GM21447 (cell line): ENCODE results near the gene WBP2.

ENCODE experiments used
- ATAC-seq: cut with Tn5 transposase; IDR thresholded peaks from one replicate; pipeline ENCODE4 v1.9.1; 2021; ENCODE audit not compliant: unreplicated experiment

Gene WBP2

DNA sequence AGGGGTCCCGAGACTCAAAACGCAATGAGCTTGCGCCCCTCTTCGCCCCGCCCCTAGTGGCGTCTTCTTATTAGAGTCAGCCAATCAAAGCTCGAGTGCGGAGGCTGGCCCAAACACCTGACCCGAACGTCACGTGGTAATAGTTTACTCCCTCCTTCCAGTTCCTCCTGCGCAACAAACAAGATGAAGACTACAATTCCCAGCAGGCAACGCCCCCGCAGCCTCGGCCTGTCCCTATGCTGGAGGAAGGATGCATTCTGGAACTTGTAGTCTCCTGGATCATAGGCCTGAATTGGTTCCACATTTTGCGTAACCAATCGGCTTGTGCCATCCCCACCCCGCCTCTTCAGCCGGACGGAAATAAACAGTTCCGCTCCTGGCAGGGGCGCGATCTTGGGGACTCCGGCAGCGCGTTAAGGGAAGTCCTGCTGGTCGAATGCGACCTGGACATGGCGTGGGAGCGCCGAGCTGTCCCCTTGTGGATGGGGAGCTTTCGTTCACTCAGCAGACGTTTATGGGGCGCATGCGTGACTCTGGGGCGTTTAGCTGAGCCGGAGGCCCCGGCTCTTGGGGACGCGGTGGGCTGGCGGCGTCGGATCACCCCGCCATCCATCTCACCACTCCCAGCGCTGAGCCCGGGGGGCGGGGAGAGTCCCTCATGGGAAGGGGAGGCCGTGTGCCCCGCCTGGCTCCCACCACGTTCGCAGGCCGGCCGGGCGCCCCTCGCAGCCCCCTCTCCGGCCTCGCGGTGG lies at the start of gene WBP2:
Gene WBP2, minus strand, starts transcription at position 26 of the 752 bp plus-strand sequence. CDS start 38 bp downstream, outside the sequence.
- ATAC-seq: peak; percentile 80

- ATAC-seq: no peak
Measured at GRCh38 chr17:75902406-75902805, 47.3 kb upstream of the WBP2 start.

DNA sequence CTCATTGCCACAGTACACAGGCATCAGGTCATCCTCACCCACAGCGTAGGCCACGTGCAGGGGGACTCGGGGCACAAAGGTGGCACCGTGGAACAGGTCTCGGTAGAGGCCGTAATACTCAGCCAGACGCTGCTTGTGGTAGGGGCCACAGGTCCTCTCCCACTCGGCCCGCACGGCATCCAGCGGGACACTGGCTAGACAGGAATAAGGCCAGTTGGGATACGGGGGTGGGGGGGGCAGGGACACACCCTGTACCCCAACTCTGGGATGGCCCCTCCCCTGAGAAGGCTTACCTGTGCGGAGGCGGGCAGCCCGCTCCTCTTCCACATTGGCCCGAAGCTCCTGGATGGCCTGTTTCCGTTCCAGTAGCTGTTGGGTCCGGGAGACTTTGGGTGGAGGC lies 46.6 kb upstream of the WBP2 start:
- ATAC-seq: no peak

DNA sequence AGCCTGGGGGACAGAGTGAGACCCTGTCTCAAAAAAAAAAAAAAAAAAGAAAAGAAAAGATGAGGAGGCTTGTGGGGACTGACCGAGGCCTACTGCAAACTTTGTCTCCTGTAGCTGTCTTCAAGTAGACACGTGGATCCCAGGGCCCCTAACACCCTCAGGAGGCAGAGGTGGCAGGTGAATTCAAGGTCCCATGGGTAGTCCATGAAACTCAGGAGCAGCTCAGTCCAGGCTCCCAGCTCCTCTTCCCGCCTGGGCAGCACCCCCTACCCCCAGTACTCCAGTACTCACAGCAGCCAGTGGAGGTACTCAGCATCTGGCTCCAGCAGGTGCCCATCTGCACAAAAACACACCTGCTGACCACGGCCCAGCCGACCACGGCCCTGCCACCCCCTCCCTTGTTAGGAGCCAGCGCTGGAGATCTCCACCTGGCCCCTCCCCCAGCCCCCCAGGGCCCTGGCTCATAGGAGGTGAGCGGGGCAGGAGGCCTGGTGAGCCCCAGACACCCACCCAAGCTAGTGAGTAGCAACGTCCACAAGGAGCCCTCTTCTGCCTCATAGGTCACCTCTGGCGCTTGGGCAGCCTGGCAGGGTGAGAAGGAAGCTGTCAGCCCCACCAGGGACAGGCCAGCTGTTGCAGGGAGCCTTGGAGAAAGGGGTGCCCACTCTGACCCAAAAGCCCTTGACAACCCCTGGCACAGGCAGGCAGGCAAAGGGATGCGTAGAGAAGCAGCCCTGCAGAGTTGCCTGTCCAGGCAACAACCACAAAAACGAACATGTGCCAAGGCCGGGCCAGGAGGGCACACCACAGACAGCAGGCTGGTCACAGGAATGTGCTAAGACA lies 45.8 kb upstream of the WBP2 start:
- ATAC-seq: no peak

GRCh38 chr17:75899767-75900468 lies 44.8 kb upstream of the WBP2 start:
- no peak for ATAC-seq

DNA sequence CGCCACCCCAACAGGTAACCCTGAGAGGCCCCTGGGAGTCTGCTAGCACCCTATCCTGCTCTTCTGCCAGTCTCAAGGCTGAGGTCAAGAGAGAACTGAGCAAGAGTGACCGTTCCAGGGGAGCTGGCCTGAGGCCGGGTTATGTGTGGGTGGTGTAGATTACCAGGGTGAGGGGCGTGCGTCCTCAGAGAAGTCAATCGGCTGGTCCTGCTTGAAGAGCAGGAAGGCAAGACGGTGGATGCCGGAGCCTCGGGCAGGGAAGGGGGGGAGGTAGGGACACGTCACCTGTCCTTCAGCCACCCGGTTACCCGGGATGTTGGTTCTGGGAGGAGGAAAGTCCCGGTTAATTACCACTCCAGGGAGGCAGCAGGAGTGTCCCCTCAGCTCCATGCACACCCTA lies 44.2 kb upstream of the WBP2 start:
- ATAC-seq: no peak

- no peak for ATAC-seq
Measured at GRCh38 chr17:75898791-75899190, 43.7 kb upstream of the WBP2 start.

DNA sequence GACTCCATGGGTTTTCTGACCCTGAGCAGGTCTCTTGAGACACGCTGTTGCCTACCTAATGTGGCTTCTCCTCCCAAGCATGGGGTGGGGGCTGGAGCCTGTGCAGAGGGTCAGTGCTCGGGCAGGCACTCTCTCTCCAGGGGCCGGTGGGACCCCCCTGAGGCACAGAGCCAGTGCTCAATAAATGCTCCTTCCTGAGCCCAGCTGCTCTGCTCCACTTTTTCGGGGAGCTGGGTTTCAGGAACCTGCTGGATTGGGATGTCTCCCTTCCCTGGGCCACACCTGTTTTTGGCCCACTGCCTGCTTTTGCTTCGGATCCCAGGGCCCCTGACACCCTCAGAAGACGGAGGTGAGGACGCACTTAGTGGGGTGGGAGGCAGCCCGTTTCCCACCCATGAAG lies 42.9 kb upstream of the WBP2 start:
- no peak for ATAC-seq

GRCh38 chr17:75897160-75898019 lies 42.3 kb upstream of the WBP2 start:
- no peak for ATAC-seq

DNA sequence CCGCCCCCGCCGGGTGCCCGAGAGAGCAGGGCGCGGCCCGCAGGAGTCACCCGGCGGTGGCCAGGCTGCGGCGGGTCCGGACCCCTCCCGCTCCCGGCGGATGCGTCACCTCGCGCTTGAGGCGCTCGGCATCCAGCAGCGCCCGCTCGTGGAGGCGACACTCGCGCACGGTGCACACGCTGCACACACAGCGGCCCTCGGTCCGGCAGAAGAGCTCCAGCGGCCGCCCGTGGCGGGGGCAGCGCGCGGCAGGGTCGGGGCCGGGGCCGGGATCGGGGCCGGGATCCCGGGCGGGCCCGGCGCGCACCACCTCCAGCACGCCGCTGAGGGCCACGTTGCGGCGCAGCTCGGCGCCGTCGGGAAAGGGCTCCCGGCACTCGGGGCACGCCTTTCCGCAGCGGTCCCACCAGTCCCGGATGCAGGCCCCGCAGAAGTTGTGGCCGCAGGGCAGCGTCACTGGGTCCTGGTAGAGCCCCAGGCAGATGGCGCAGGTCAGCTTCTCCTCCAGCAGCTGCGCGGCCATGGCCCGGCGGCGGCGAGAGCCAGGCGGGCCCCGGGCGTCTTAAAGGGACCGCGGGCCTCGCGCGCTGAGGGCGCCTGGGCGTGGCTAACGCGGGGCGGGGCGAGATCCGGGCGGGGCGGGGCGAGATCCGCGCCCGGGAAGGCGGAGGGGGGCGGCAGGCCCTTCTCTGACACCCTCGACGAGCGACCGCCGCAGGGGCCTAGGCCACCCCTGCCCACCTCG lies 41.5 kb upstream of the WBP2 start, which contains the start of gene TRIM65:
Gene TRIM65, minus strand, starts transcription at position 537 of the 745 bp plus-strand sequence. Its CDS starts 14 bp downstream, at position 523.
- peak; percentile 62 for ATAC-seq

DNA sequence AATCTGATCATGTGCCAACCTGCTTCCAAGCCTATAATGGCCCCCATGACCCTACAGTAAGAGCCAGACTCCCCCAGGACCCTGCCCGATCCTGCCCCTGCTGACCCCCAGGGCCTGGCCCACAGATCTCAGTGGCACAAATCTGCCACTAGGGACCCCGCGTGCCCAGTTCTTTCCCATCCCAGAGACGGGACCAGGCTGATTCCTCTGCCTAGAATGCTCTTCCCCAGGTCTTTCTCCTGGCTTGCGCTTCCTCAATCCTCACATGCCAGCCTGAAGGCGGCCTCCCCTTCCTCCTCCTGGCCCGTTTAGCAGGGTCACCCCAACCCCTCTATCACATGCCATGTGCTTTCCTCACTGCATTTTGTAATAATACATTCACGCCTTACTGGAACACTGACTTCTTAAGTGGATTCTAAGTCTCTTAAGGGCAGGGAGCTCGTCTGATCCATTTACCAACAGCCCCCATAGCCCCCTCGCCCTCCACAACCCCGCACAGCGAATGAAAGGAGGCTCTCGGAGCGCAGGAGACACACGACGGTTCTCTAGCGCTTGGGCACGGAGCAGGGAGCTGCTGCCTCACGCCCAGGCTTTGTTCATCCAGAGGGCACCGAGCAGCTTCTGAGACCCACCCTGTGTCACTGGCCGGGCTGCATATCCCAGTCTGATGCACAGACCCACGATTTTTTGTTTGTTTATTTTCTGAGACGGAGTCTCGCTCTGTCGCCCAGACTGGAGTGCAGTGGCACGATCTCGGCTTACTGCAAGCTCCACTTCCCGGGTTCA lies 40.4 kb upstream of the WBP2 start:
- ATAC-seq: no peak

- ATAC-seq: no peak
Measured at GRCh38 chr17:75894049-75894733, 39.1 kb upstream of the WBP2 start.

DNA sequence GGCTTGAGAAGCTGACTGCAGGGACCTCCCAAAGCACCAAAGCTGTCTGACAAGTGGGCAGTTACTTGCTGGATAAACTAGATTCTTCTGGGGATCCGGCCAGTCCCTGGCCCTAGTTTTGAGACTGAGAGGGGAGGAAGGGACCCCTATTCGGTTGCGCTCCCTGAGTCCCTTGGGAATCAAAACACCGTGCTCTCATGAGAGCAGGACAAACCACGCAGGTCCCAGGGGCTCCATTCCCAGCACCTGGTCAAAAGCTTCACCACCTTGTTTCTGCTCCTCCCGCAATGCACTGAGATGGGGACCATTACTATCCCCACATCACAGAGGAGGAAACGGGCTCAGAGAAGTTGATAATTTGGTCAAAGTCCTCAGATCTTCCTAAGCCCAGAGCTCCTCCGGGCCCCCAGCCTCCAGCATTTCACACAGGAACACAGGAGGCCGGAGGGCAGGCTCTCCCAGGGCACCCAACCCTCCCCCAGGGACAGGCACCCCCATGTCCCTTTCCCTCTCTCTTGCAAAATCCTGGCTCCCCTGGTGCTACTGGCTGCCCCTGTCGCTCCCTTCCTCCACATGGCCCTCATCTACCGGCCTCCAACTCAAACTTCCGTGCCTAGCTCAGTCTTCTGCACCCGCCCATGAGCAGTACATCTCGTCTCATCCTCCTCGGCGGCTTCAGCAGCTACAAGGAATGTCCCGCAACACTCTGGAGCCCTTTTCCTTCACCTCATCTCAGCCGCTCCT lies 38.3 kb upstream of the WBP2 start:
- ATAC-seq: no peak

DNA sequence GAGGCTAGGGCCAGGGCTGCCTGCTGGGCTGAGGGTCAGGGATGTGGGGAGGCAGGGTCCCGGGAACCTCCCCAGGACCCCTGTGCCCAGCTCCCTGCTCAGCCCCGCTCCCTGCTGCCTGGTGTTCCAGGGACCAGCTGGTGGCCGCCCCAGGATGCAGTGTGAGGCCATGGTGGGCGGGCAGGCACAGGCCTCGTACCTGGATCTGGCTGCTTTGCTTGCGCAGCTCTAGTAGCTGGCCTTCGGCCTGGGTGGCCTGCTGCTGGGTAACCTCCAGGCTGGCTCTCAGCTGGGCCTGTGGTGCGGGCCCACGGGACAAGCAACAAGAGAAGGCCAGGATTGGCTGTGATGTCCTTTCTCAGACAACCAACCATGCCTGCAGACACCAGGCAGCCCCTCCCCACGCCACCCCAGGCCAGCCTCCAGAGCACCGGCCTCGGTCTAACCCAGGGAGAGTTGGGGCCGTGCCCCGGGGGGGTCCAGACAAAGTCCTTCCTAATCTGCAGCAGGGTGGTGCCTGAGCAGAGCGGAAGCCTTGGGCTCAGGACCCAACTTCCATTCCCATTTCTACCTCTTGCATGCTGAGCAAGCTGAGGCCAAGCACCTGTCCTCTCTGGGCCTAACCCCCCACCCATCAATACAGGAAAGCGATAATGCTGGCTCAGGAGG lies 37.6 kb upstream of the WBP2 start:
- no peak for ATAC-seq

DNA sequence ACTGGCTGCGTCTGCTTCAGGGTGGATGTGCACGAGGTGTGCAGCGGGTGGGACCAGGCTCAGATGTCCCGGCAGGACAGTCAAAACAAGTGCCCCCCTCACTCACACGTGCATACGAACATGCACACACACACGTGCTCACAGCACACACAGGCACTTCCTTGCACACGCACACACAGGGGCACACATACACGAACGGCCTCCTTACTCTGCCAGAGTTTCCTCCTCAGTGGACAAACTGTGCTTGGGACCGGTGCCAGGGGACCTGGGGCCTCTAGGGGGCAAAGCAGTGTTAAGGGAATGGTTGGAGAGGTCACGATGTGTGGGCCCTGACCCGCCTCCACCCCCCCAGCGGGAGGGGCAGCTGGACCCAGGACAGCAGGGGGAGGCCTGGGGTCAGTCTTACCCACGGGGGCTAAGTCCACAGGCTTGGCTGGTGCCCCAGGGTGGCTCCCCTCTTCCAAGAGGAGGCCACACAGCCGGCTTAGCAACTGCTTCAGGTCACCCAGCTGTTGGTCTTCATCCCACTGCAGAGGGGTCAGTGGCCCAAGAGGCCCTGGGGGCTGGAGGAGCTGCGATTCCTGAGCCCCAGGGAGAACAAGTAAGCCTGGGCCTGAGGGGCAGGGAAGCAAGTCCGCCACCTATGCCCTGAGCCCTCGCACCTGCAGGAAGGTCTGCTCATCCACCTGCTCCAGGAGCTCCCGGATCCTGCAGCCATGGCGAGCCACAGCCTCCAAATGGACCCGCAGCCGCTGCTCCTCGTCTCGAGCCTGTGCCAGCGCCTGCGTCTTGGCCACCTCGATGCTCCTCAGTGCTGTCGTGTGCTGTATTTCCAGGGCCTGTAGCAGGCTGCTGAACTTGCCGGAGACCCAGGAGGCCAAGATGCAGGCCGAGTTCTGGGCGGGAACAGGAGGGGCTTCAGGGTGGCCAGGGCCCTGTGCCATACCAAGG lies 36.7 kb upstream of the WBP2 start:
- no peak for ATAC-seq

DNA sequence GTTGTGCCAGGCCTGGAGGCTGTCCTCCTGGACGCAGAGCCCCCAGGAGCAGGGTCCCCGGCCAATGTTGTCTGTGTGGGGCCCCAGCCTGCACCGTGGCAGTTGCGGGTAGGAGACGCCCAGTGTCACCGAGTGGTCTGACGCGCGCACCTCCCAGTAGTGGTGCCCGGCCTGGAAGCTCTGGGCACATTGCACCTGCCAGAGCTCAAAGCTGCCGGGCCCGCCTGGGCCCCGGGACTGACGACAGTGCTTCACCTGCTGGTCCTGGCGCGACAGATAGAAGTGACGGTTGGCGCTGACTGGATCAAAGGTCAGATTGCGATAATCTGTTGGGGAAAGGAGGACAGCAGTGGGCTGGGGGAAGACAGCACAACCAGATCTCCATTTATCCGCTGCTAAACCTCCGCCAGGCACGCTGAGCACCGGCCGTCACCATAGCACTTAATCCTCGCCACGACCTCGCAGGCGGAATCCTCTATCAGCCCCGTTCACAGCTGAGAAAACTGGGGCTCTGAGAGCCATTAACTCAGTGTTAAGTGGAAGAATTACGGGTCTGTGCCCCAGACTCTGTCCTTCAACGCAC lies 36.0 kb upstream of the WBP2 start:
- ATAC-seq: no peak
